Liver (tissue), 9 donors: ENCODE measurements around the gene FAM118A. TPM values are rescaled to one million over a fixed set of nuclear protein-coding genes. Genes with fewer than 3 reads are reported as not detected.

ENCODE experiments used
- DNase-seq: peaks from one replicate; pipeline ENCODE4 v3.0.0-alpha.2; 2017; ENCODE audit warnings: low spot score
- H3K27ac ChIP-seq, 2 donors: one replicate each; pipeline ENCODE4 v1.7.0; 2013; ENCODE audit warnings: inconsistent platforms in 2 of 2, low read length in 2 of 2, control low read depth in 1 of 2, low read depth in 1 of 2, mild to moderate bottlenecking in 1 of 2
- H3K27me3 ChIP-seq, 4 donors: one replicate each; pipeline versions ENCODE4 v1.6.1 to v1.7.0; 2013; ENCODE audit warnings: low read length in 3 of 4, inconsistent platforms in 1 of 4, mild to moderate bottlenecking in 1 of 4, moderate library complexity in 1 of 4; ENCODE audit not compliant: control insufficient read depth in 4 of 4, insufficient read depth in 4 of 4
- H3K36me3 ChIP-seq, 4 donors: one replicate each; pipeline versions ENCODE4 v1.6.1 to v1.7.0; 2013; ENCODE audit warnings: low read length in 3 of 4, mild to moderate bottlenecking in 3 of 4, low read depth in 1 of 4, moderate library complexity in 1 of 4; ENCODE audit not compliant: control insufficient read depth in 4 of 4, insufficient read depth in 3 of 4
- H3K4me1 ChIP-seq, 4 donors: one replicate each; pipeline versions ENCODE4 v1.6.1 to v1.7.0; 2013; ENCODE audit warnings: low read length in 3 of 4, mild to moderate bottlenecking in 3 of 4, moderate library complexity in 1 of 4; ENCODE audit not compliant: control insufficient read depth in 4 of 4, insufficient read depth in 4 of 4
- H3K4me3 ChIP-seq, 3 donors: one replicate each; pipeline versions ENCODE4 v1.6.1 to v1.7.0; 2013; ENCODE audit warnings: low read length in 3 of 3, control low read depth in 1 of 3, low read depth in 1 of 3, mild to moderate bottlenecking in 1 of 3
- H3K9ac ChIP-seq, 2 donors: one replicate each; pipeline ENCODE4 v1.7.0; 2013; ENCODE audit warnings: low read length in 2 of 2, mild to moderate bottlenecking in 2 of 2, moderate library complexity in 2 of 2, control low read depth in 1 of 2, low read depth in 1 of 2
- H3K9me3 ChIP-seq, 4 donors: one replicate each; pipeline versions ENCODE4 v1.6.1 to v1.7.0; 2013; ENCODE audit warnings: low read length in 3 of 4; ENCODE audit not compliant: control insufficient read depth in 4 of 4
- EGR1 ChIP-seq, 2 donors: IDR thresholded peaks; 2 replicates each; pipeline ENCODE4 v1.6.1; 2016 to 2018; ENCODE audit warnings: antibody characterized with exemption in 2 of 2, low read depth in 2 of 2
- FOXA1 ChIP-seq: IDR thresholded peaks from 2 replicates; pipeline ENCODE4 v1.6.1; 2016; ENCODE audit warnings: antibody characterized with exemption
- FOXA2 ChIP-seq: IDR thresholded peaks from 2 replicates; pipeline ENCODE4 v1.6.1; 2016; ENCODE audit warnings: antibody characterized with exemption
- GABPA ChIP-seq, 2 donors: IDR thresholded peaks in 1 of 2; conservative IDR thresholded peaks in 1 of 2; 2 replicates each; pipeline ENCODE4 v1.6.1; 2016; ENCODE audit warnings: antibody characterized with exemption in 2 of 2, mild to moderate bottlenecking in 1 of 2, moderate library complexity in 1 of 2
- HNF4A ChIP-seq, 2 donors: conservative IDR thresholded peaks; 2 replicates each; pipeline ENCODE4 v1.6.1; 2016; ENCODE audit warnings: antibody characterized with exemption in 2 of 2, mild to moderate bottlenecking in 2 of 2
- HNF4G ChIP-seq: IDR thresholded peaks from 2 replicates; pipeline ENCODE4 v1.6.1; 2016; ENCODE audit warnings: antibody characterized with exemption
- RAD21 ChIP-seq, 2 donors: IDR thresholded peaks; 2 replicates each; pipeline ENCODE4 v1.6.1; 2016; ENCODE audit warnings: antibody characterized with exemption in 2 of 2, mild to moderate bottlenecking in 2 of 2
- SP1 ChIP-seq: IDR thresholded peaks from 2 replicates; pipeline ENCODE4 v1.6.1; 2018; ENCODE audit warnings: antibody characterized with exemption, mild to moderate bottlenecking
- TAF1 ChIP-seq: conservative IDR thresholded peaks from 2 replicates; pipeline ENCODE4 v1.6.1; 2016; ENCODE audit warnings: antibody characterized with exemption, mild to moderate bottlenecking
- WGBS: extraction: QIAGEN DNeasy Blood & Tissue Kit; methylation state at CpG from one replicate; pipeline ENCODE4 v1.1.7; 2013; 5-methylcytosine and 5-hydroxymethylcytosine counted together
- polyA plus RNA-seq, 2 donors: library from polyadenylated mRNA; stranded (reverse) in 1 of 2; unstranded in 1 of 2; fragments of 200-250 nt in 1 of 2; fragments of >200 nt in 1 of 2; fragmentation: Nextera tagmentation in 1 of 2; extraction: Ambion mirVana in 1 of 2; gene quantifications; one replicate each; pipeline versions ENCODE4 v1.2.1 to v1.2.3, GENCODE V29; 2013 to 2015
- total RNA-seq, 2 donors: library from RNA; depleted of rRNA; stranded (reverse); fragments of >200 nt; gene quantifications; one replicate each; pipeline ENCODE4 v1.2.3, GENCODE V29; 2014
- TF ChIP-seq, protein P1 (sequence below): IDR thresholded peaks from 2 replicates; pipeline ENCODE4 v1.6.1; 2016; ENCODE audit warnings: antibody characterized with exemption, mild to moderate bottlenecking
- TF ChIP-seq, protein P2 (sequence below): IDR thresholded peaks from 2 replicates; pipeline ENCODE4 v1.6.1; 2016; ENCODE audit warnings: antibody characterized with exemption
- TF ChIP-seq, protein P3 (sequence below): fragments of 150-350 bp; IDR thresholded peaks from 2 replicates; pipeline ENCODE4 v1.5.1; 2017; ENCODE audit warnings: improper control_type of control experiment, low read depth, low read length; ENCODE audit not compliant: missing input control
- TF ChIP-seq, protein P4 (sequence below): IDR thresholded peaks from 2 replicates; pipeline ENCODE4 v1.6.1; 2016; ENCODE audit warnings: antibody characterized with exemption
- donor health status: healthy.
- donor health status: healthy.
- donor health status: healthy.
- donor health status: healthy.
- donor health status: healthy.

The FAM118A gene
- total and polyA plus RNA-seq, 4 donors: 4.7 to 36.0 (median 5.6) TPM

DNA sequence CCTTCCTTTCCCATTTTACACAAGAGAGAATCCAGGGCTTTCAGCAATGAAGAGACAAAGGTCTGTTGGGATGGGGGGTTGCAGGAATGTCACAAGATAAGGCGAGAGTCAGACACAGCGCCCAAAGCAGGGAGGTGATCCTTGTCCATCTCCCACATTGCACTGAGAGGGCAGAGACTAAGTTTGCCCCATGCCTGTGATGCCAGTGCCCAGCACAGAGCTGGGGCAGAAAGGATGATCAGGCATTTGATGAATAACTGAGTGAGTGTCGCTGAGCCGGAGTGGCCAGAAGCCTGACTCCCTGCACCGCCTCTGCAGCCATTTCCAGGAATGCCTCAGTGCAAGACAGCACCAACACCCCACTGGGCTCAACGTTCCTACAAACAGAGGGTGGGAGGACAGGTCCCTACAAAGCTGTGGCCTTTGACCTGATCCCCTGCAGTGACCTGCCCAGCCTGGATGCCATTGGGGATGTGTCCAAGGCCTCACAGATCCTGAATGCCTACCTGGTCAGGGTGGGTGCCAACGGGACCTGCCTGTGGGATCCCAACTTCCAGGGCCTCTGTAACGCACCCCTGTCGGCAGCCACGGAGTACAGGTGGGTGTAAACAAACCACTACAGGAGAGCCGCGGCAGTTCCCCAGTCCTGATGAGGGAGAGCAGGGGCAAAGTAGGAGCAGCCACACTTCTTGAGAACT is 22.7 kb upstream of the FAM118A start:
- H3K4me1 ChIP-seq: peaks cover 0 to 5% (median 3%) of the 10 kb centered on the region in 4 donors
- no peak overlapping the region for H3K4me3 ChIP-seq
- TF ChIP-seq, protein P1, sequence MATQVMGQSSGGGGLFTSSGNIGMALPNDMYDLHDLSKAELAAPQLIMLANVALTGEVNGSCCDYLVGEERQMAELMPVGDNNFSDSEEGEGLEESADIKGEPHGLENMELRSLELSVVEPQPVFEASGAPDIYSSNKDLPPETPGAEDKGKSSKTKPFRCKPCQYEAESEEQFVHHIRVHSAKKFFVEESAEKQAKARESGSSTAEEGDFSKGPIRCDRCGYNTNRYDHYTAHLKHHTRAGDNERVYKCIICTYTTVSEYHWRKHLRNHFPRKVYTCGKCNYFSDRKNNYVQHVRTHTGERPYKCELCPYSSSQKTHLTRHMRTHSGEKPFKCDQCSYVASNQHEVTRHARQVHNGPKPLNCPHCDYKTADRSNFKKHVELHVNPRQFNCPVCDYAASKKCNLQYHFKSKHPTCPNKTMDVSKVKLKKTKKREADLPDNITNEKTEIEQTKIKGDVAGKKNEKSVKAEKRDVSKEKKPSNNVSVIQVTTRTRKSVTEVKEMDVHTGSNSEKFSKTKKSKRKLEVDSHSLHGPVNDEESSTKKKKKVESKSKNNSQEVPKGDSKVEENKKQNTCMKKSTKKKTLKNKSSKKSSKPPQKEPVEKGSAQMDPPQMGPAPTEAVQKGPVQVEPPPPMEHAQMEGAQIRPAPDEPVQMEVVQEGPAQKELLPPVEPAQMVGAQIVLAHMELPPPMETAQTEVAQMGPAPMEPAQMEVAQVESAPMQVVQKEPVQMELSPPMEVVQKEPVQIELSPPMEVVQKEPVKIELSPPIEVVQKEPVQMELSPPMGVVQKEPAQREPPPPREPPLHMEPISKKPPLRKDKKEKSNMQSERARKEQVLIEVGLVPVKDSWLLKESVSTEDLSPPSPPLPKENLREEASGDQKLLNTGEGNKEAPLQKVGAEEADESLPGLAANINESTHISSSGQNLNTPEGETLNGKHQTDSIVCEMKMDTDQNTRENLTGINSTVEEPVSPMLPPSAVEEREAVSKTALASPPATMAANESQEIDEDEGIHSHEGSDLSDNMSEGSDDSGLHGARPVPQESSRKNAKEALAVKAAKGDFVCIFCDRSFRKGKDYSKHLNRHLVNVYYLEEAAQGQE: no peak
- H3K9me3 ChIP-seq: no peaks in the 10 kb centered on the region
- H3K9ac ChIP-seq: no peak overlapping the region
- no peaks in the 10 kb centered on the region for H3K36me3 ChIP-seq
- 64% methylated on average over 12 of the region's 12 CpGs for WGBS
- no peak for DNase-seq
- H3K27me3 ChIP-seq: no peaks in the 10 kb centered on the region
- H3K27ac ChIP-seq: no peak overlapping the region

DNA sequence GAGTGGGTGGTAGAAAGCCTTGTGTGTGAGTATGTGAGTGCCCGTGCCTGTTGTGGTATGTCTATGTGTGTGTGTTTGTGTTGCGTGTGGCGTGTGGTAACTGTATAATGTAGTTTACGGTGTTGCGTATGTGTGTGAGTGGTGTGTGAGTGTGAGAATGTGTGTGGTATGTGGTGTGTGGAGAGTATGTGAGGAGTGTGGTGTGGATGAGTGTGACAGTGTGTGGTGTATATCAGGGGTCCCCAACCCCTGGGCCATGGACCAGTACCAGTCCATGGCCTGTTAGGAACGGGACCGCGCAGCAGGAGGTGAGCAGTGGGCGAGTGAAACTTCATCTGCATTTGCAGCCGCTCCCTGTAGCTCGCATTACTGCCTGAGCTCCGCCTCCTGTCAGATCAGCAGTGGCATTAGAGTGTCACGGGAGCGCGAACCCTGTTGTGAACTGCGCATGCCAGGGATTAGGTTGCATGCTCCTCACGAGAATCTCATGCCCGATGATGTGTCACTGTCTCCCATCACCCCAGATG is 19.3 kb upstream of the FAM118A start:
- no peak for DNase-seq
- H3K36me3 ChIP-seq: no peaks in the 10 kb centered on the region
- no peak for TF ChIP-seq HNF4G
- TF ChIP-seq, protein P2, sequence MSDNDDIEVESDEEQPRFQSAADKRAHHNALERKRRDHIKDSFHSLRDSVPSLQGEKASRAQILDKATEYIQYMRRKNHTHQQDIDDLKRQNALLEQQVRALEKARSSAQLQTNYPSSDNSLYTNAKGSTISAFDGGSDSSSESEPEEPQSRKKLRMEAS: no peak
- no peak for TF ChIP-seq HNF4A (conservative IDR thresholded peaks at IDR 0.05)
- TF ChIP-seq, protein P3, sequence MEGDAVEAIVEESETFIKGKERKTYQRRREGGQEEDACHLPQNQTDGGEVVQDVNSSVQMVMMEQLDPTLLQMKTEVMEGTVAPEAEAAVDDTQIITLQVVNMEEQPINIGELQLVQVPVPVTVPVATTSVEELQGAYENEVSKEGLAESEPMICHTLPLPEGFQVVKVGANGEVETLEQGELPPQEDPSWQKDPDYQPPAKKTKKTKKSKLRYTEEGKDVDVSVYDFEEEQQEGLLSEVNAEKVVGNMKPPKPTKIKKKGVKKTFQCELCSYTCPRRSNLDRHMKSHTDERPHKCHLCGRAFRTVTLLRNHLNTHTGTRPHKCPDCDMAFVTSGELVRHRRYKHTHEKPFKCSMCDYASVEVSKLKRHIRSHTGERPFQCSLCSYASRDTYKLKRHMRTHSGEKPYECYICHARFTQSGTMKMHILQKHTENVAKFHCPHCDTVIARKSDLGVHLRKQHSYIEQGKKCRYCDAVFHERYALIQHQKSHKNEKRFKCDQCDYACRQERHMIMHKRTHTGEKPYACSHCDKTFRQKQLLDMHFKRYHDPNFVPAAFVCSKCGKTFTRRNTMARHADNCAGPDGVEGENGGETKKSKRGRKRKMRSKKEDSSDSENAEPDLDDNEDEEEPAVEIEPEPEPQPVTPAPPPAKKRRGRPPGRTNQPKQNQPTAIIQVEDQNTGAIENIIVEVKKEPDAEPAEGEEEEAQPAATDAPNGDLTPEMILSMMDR: no peak
- TF ChIP-seq FOXA1: no peak
- no peak for TF ChIP-seq EGR1 (IDR thresholded peaks at IDR 0.05; ENCODE audit: low read depth in 2 of 2)
- no peak for TF ChIP-seq TAF1

DNA sequence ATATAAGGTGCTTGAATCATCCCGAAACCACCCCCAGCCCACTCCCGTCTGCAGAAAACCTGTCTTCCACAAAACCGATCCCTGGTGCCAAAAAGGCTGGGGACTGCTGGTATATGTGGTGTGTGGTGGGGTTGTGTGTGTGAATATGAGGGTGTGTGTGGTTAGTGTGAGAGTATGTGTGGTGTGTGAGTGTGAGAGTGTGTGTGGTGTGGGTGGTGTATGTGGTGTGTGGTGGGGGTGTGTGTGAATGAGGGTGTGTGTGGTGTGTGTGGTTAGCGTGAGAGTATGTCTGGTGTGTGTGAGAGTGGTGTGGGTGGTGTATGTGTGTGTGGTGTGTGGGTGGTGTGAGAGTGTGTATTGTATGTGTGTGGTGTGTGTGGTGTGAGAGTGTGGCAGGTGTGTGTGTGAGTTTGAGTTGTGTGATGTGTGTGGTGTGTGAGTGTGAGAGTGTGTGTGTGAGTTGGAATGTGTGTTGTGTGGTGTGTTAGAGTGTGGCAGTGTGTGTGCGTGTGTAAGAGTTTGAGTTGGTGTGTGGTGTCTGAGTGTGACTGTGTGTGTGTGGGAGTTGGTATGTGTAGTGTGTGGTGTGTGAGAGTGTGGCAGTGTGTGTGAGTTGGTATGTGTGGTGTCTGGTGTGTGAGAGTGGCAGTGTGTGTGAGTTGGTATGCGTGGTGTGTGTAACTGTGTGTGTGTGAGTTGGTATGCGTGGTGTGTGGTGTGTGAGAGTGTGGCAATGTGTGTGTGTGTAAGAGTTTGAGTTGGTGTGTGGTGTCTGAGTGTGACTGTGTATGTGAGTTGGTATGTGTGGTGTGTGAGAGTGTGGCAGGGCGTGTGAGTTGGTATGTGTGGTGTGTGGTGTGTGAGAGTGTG is 18.4 kb upstream of the FAM118A start:
- no peaks in the 10 kb centered on the region for H3K27me3 ChIP-seq
- no peaks in the 10 kb centered on the region for H3K4me1 ChIP-seq
- no peaks in the 10 kb centered on the region for H3K9me3 ChIP-seq
- WGBS: 92% methylated on average over 8 of the region's 8 CpGs
- no peak overlapping the region for H3K4me3 ChIP-seq
- H3K27ac ChIP-seq: no peak overlapping the region
- H3K36me3 ChIP-seq: no peaks in the 10 kb centered on the region
- H3K9ac ChIP-seq: no peak overlapping the region
- no peak for DNase-seq
- no peak for TF ChIP-seq SP1
- TF ChIP-seq HNF4A (conservative IDR thresholded peaks at IDR 0.05): no peak
- TF ChIP-seq GABPA (IDR thresholded peaks at IDR 0.05 in 1 of 2, conservative IDR thresholded peaks at IDR 0.05 in 1 of 2): no peak
- TF ChIP-seq FOXA1: no peak
- TF ChIP-seq HNF4G: no peak
- TF ChIP-seq, protein P4, sequence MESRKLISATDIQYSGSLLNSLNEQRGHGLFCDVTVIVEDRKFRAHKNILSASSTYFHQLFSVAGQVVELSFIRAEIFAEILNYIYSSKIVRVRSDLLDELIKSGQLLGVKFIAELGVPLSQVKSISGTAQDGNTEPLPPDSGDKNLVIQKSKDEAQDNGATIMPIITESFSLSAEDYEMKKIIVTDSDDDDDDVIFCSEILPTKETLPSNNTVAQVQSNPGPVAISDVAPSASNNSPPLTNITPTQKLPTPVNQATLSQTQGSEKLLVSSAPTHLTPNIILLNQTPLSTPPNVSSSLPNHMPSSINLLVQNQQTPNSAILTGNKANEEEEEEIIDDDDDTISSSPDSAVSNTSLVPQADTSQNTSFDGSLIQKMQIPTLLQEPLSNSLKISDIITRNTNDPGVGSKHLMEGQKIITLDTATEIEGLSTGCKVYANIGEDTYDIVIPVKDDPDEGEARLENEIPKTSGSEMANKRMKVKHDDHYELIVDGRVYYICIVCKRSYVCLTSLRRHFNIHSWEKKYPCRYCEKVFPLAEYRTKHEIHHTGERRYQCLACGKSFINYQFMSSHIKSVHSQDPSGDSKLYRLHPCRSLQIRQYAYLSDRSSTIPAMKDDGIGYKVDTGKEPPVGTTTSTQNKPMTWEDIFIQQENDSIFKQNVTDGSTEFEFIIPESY: no peak
- TF ChIP-seq, protein P3: no peak
- TF ChIP-seq FOXA2: no peak
- no peak for TF ChIP-seq TAF1
- TF ChIP-seq, protein P2: no peak
- no peak for TF ChIP-seq RAD21 (IDR thresholded peaks at IDR 0.05)
- no peak for TF ChIP-seq EGR1 (IDR thresholded peaks at IDR 0.05; ENCODE audit: low read depth in 2 of 2)

More for the DNA sequence above, 19.3 kb upstream of the FAM118A start:
- 49% methylated on average over 18 of the region's 18 CpGs for WGBS
- Histone ChIP-seq H3K4me3 (no peak overlapping the region), H3K27me3 (no peaks in the 10 kb centered on the region), H3K4me1 (no peaks in the 10 kb centered on the region), H3K9ac (no peak overlapping the region), H3K27ac (no peak overlapping the region), H3K9me3 (no peaks in the 10 kb centered on the region)
